Brain microvascular endothelial cell (primary cell): ENCODE results near the gene KCTD4.
"Not testable (repeated sequence)": the region's sequence is repeated elsewhere in the genome, so short reads cannot be mapped to it uniquely, and the experiment has no call there.

Experiments used
- DNase-seq: peaks from one replicate; pipeline ENCODE4 v3.0.0-alpha.2; 2020
- H3K27ac ChIP-seq: fragments of 250-450 bp; sonication (Bioruptor Pico); 2 replicates; pipeline ENCODE4 v1.5.1; 2020; ENCODE audit warnings: mild to moderate bottlenecking, moderate library complexity
- H3K27me3 ChIP-seq: fragments of 250-450 bp; sonication (Bioruptor Pico); replicated peaks from 2 replicates; pipeline ENCODE4 v1.5.1; 2020; ENCODE audit warnings: mild to moderate bottlenecking
- H3K36me3 ChIP-seq: fragments of 250-450 bp; sonication (Bioruptor Pico); replicated peaks from 2 replicates; pipeline ENCODE4 v1.5.1; 2020; ENCODE audit warnings: mild to moderate bottlenecking
- H3K4me3 ChIP-seq: 2 replicates; pipeline ENCODE4 v1.5.1; 2011; ENCODE audit warnings: low read depth, mild to moderate bottlenecking, control low read depth, low read length, moderate library complexity
- CTCF ChIP-seq: IDR thresholded peaks from 2 replicates; pipeline ENCODE4 v1.5.1; 2011; ENCODE audit warnings: low read depth, mild to moderate bottlenecking, moderate library complexity, low read length, control low read depth, inconsistent platforms; ENCODE audit errors: missing control alignments
- in situ Hi-C: cut with HindIII; loops from 2 replicates; pipeline ENCODE4 v1.10.0; 2017; ENCODE audit warnings: low sequenced_read_pairs, low pct_ligation_motif_present

KCTD4 gene

DNA sequence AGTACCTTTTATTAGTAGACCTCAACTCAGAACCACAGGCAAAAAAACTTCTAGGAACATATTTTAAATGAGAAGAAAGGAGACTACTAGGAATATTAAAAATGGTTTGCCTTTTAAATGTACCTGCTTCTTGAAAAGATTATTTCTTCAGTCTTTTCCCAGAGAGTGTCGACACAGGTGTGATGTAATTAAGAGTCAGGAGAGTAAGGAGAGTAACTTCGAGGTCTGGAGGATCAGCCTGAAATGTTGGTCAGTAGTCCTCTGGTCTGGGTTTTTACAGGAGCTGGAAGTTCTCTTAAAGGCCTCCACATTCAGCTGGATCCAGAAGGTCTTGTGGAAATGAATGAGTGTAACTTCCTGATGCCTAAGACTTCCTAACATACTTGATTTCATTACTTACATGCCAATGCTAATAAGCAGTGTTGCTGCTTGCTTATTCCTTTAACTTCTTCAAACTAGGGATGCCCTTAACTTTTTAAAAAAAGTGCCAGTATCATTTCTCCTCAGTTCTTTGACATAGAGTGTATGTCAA is at the start of gene KCTD4:
Gene KCTD4, minus strand, starts transcription at position 345 of the 532 bp plus-strand sequence. CDS start 6,478 bp downstream, outside the sequence.
- DNase-seq = no peak
- in situ Hi-C loops = no loop called here
- H3K36me3 ChIP-seq = no peaks in the 10 kb centered on the region
- H3K27ac ChIP-seq = no peak within 1 kb of the TSS
- no peak for TF ChIP-seq CTCF
- H3K4me3 ChIP-seq = no peak within 1 kb of the TSS
- H3K27me3 ChIP-seq = no peaks in the 10 kb centered on the region

- H3K27me3 ChIP-seq = no peaks in the 10 kb centered on the region
- no peak for DNase-seq
- no peak for TF ChIP-seq CTCF
- no peaks in the 10 kb centered on the region for H3K36me3 ChIP-seq
- no peak overlapping the region for H3K27ac ChIP-seq
- in situ Hi-C loops = no loop called here
- H3K4me3 ChIP-seq = no peak overlapping the region
Measured at GRCh38 chr13:45249662-45250061, 48.8 kb upstream of the KCTD4 start.

GRCh38 chr13:45244736-45245135 is 43.9 kb upstream of the KCTD4 start:
- in situ Hi-C loops = not testable (repeated sequence)

DNA sequence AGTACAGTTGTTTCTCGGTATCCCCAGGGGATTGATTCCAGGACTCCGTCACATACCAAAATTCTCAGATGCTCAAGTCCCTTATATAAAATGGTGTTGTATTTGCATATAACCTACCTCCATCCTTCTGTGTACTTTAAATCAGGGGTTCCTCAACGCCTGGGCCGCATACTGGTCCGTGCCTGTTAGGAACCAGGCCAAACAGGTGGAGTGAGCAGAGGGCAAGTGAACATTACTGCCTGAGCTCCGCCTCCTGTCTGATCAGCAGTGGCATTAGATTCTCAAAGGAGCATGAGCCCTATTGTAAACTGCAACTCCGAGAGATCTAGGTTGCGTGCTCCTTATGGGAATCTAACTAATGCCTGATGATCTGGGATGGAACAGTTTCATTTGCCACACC is 42.2 kb upstream of the KCTD4 start:
- in situ Hi-C loops = no loop called here
- no peak overlapping the region for H3K27ac ChIP-seq
- DNase-seq = no peak
- no peaks in the 10 kb centered on the region for H3K36me3 ChIP-seq
- no peak for TF ChIP-seq CTCF
- H3K27me3 ChIP-seq = no peaks in the 10 kb centered on the region
- H3K4me3 ChIP-seq = no peak overlapping the region

More at GRCh38 chr13:45244736-45245135, 43.9 kb upstream of the KCTD4 start:
- not testable (repeated sequence) for H3K27me3 ChIP-seq, DNase-seq, H3K27ac ChIP-seq, H3K36me3 ChIP-seq, H3K4me3 ChIP-seq

DNA sequence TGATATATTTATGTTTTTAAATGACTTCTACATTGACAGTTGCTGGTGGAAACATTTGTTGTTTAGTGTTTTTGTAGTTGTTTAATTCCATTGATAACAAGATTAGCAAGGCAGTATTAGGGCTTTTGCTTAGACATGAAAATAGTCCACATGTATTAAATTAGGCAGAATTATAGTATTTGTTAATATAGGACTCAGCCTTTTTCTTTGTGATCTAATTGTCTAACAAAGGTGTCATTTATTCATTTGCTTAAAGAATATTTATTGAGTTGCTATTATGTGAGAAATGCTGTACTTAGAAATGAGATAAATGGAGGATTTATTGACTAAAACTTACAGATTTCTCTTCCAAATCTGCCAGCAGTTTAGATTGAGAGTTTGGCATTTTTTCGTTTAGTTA is 41.7 kb upstream of the KCTD4 start:
- H3K4me3 ChIP-seq = no peak overlapping the region
- H3K36me3 ChIP-seq = no peaks in the 10 kb centered on the region
- no peaks in the 10 kb centered on the region for H3K27me3 ChIP-seq
- DNase-seq = no peak
- in situ Hi-C loops = no loop called here
- no peak for TF ChIP-seq CTCF
- no peak overlapping the region for H3K27ac ChIP-seq

GRCh38 chr13:45242070-45242469 is 41.2 kb upstream of the KCTD4 start:
- no peak overlapping the region for H3K4me3 ChIP-seq
- no peak for DNase-seq
- no peak for TF ChIP-seq CTCF
- no peak overlapping the region for H3K27ac ChIP-seq
- in situ Hi-C loops = no loop called here
- H3K36me3 ChIP-seq = no peaks in the 10 kb centered on the region
- no peaks in the 10 kb centered on the region for H3K27me3 ChIP-seq
